ENCODE measurements around the gene NFIB. TPM values are rescaled to one million over a fixed set of nuclear protein-coding genes. Genes with fewer than 3 reads are reported as not detected.
A peak's percentile ranks its signal among the peaks of the same experiment; 100 is the strongest.

NFIB gene
- total RNA-seq, 1 experiment from 2014 or later, result 35.1 TPM

GRCh38 chr9:14240537-14240936, 73.4 kb downstream of the NFIB start:
- Histone ChIP-seq H3K27me3 (ENCODE audit: insufficient read depth, low read depth) (no peaks in the 10 kb centered on the region), H3K4me2 (no peak overlapping the region), H4K20me1 (ENCODE audit: insufficient read depth) (no peaks in the 10 kb centered on the region), H3K9me2 (ENCODE audit: insufficient read depth) (no peaks in the 10 kb centered on the region), H3K36me3 (ENCODE audit: low read depth) (0 out of 2 replicates have a peak, but pooled peaks cover 4% of the 10 kb centered on the region), H3K4me1 (replicated peaks; ENCODE audit: insufficient read depth) (peaks cover 49% of the 10 kb centered on the region), H2AFZ (no peak overlapping the region), H3K9me3 (ENCODE audit: insufficient read depth, low read depth) (no peaks in the 10 kb centered on the region), H3K79me2 (ENCODE audit: low read depth) (peaks cover 81% of the 10 kb centered on the region), H3K4me3 (no peak overlapping the region), H3F3A (ENCODE audit: insufficient read depth, low read depth) (peaks cover 34% of the 10 kb centered on the region), H3K27ac (no peak overlapping the region)
- ChIA-PET POLR2A (ENCODE audit: unreplicated experiment) (no interaction called here), CTCF (no interaction called here)
- intact Hi-C loops (cut with micrococcal nuclease; ENCODE audit: unreplicated experiment), result no loop called here
- no TSS peak for BruUV-seq (replicated peaks)
- TF ChIP-seq, protein P1, sequence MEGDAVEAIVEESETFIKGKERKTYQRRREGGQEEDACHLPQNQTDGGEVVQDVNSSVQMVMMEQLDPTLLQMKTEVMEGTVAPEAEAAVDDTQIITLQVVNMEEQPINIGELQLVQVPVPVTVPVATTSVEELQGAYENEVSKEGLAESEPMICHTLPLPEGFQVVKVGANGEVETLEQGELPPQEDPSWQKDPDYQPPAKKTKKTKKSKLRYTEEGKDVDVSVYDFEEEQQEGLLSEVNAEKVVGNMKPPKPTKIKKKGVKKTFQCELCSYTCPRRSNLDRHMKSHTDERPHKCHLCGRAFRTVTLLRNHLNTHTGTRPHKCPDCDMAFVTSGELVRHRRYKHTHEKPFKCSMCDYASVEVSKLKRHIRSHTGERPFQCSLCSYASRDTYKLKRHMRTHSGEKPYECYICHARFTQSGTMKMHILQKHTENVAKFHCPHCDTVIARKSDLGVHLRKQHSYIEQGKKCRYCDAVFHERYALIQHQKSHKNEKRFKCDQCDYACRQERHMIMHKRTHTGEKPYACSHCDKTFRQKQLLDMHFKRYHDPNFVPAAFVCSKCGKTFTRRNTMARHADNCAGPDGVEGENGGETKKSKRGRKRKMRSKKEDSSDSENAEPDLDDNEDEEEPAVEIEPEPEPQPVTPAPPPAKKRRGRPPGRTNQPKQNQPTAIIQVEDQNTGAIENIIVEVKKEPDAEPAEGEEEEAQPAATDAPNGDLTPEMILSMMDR (conservative IDR thresholded peaks at IDR 0.05), result no peak
- no peak for TF ChIP-seq EZH2 (IDR thresholded peaks at IDR 0.05; ENCODE audit: low read depth)
- DNase-seq, result no peak

DNA sequence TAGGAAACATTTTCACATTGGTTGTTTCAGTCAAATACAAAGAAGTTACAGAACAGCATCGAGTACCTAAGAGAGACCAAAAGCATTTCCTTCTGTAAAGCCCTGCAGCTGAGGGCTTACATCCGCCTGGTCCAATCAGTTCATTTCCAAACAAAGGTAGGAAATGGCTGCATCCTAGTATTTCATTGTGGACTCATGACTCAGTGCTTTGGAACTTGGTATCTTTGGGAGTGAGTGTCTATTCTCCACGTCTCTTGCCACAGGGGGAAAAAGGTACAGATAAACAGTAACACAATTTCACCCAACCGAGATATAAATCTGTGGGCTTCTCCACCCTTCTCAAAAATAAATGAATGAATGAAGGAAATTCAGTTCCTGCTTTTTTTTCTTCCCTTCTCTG, 75.4 kb downstream of the NFIB start:
- ChIA-PET CTCF (no interaction called here), POLR2A (ENCODE audit: unreplicated experiment) (no interaction called here)
- peaks cover 34% of the 10 kb centered on the region for H3F3A ChIP-seq (ENCODE audit: insufficient read depth, low read depth)
- no peaks in the 10 kb centered on the region for H3K9me3 ChIP-seq (ENCODE audit: insufficient read depth, low read depth)
- no peaks in the 10 kb centered on the region for H3K9me2 ChIP-seq (ENCODE audit: insufficient read depth)
- TF ChIP-seq, protein P1 (conservative IDR thresholded peaks at IDR 0.05), result no peak
- TF ChIP-seq EZH2 (IDR thresholded peaks at IDR 0.05; ENCODE audit: low read depth), result no peak
- no peaks in the 10 kb centered on the region for H4K20me1 ChIP-seq (ENCODE audit: insufficient read depth)
- H3K27me3 ChIP-seq (ENCODE audit: insufficient read depth, low read depth), result no peaks in the 10 kb centered on the region
- peak overlapping the region; percentile 77 for H3K4me2 ChIP-seq
- peak overlapping the region; percentile 41; the same call in 1 of the 2 replicates for H3K4me3 ChIP-seq
- peaks cover 49% of the 10 kb centered on the region for H3K4me1 ChIP-seq (replicated peaks; ENCODE audit: insufficient read depth)
- peaks cover 11% of the 10 kb centered on the region; the same call in 1 of the 2 replicates for H3K36me3 ChIP-seq (ENCODE audit: low read depth)
- peak overlapping the region; percentile 99 for H3K27ac ChIP-seq
- H2AFZ ChIP-seq, result no peak overlapping the region
- BruUV-seq (replicated peaks), result no TSS peak
- H3K79me2 ChIP-seq (ENCODE audit: low read depth), result peaks cover 78% of the 10 kb centered on the region
- DNase-seq, result peak; percentile 50 to 93
- intact Hi-C loops (cut with micrococcal nuclease; ENCODE audit: unreplicated experiment), result loop anchor here (1.0 to 5.0 kb wide), 2 partner anchors 17 to 74 kb away; partner anchors contain the start of gene NFIB

DNA sequence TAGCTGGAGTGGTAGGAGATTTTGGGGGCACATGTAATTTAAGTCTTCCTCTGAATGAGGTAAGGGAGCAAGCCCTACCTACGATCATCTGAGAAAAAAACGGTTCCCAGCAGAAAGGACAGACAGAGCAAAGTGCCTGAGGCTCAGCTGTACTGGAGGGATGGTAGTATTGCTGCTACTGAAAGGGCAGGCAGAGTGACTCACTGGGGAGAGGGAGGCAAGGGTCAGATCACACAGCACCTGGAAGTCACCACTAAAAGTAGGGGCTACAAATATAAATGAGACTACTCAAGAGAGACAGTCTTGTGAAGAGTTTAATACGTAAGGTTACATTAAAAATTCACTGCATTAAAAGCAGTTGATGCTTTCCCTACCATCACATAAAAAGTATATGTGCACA, 75.9 kb downstream of the NFIB start:
- ChIA-PET POLR2A (ENCODE audit: unreplicated experiment) (no interaction called here), CTCF (no interaction called here)
- Histone ChIP-seq H3K9me2 (ENCODE audit: insufficient read depth) (no peaks in the 10 kb centered on the region), H3K9me3 (ENCODE audit: insufficient read depth, low read depth) (no peaks in the 10 kb centered on the region), H3K27me3 (ENCODE audit: insufficient read depth, low read depth) (no peaks in the 10 kb centered on the region), H3K4me3 (peak overlapping the region; percentile 41; the same call in 1 of the 2 replicates), H2AFZ (no peak overlapping the region), H4K20me1 (ENCODE audit: insufficient read depth) (no peaks in the 10 kb centered on the region), H3F3A (ENCODE audit: insufficient read depth, low read depth) (peaks cover 34% of the 10 kb centered on the region), H3K4me2 (peak overlapping the region; percentile 77), H3K4me1 (replicated peaks; ENCODE audit: insufficient read depth) (peaks cover 49% of the 10 kb centered on the region), H3K79me2 (ENCODE audit: low read depth) (peaks cover 74% of the 10 kb centered on the region), H3K27ac (peak overlapping the region; percentile 99), H3K36me3 (ENCODE audit: low read depth) (peaks cover 11% of the 10 kb centered on the region; the same call in 1 of the 2 replicates)
- peak; percentile 41 to 89 for DNase-seq
- no peak for TF ChIP-seq EZH2 (IDR thresholded peaks at IDR 0.05; ENCODE audit: low read depth)
- TF ChIP-seq, protein P1 (conservative IDR thresholded peaks at IDR 0.05), result no peak
- BruUV-seq (replicated peaks), result no TSS peak
- intact Hi-C loops (cut with micrococcal nuclease; ENCODE audit: unreplicated experiment), result loop anchor here (1.0 to 5.0 kb wide), 2 partner anchors 17 to 74 kb away; partner anchors contain the start of gene NFIB

All from PC-9 (cell line).